Measurements from ENCODE around the gene FGF6. TPM values are rescaled to one million over a fixed set of nuclear protein-coding genes. Genes with fewer than 3 reads are reported as not detected.

Gene FGF6
- polyA plus RNA-seq, 1 of the 3 experiments (the other 2 are of a cell fraction), result not detected

GRCh38 chr12:4424422-4424821, 21.2 kb downstream of the FGF6 start:
- Histone ChIP-seq H3K9me3 (no peaks in the 10 kb centered on the region), H3K36me3 (replicated peaks in 1 of 2; ENCODE audit: control insufficient read depth in 1 of 2, insufficient read depth in 2 of 2, low read length in 1 of 2) (no peaks in the 10 kb centered on the region), H3K27me3 (ENCODE audit: insufficient read depth) (no peaks in the 10 kb centered on the region), H3K9ac (no peak overlapping the region), H3K4me2 (no peak overlapping the region), H3K4me3 (ENCODE audit: low read depth in 2 of 2, low read length in 1 of 2) (no peak overlapping the region), H3K4me1 (ENCODE audit: control insufficient read depth in 1 of 2, insufficient read depth in 2 of 2, low read depth in 1 of 2, low read length in 1 of 2) (peaks cover 0 to 2% of the 10 kb centered on the region in 2 experiments; a peak in 1 of 4 replicates), H3K9me2 (no peaks in the 10 kb centered on the region), H3F3A (replicated peaks; ENCODE audit: insufficient read depth) (no peaks in the 10 kb centered on the region), H3K27ac (ENCODE audit: low read depth in 2 of 2, low read length in 1 of 2) (no peak overlapping the region), H4K20me1 (ENCODE audit: insufficient read depth) (no peaks in the 10 kb centered on the region), H3K79me2 (ENCODE audit: insufficient read depth) (no peaks in the 10 kb centered on the region), H2AFZ (ENCODE audit: low read depth) (no peak overlapping the region)
- ChIA-PET CTCF (no interaction called here), POLR2A (no interaction called here)
- no peak for DNase-seq
- TF ChIP-seq FOXM1 (IDR thresholded peaks at IDR 0.05; ENCODE audit: low read depth) (no peak), RAD21 (IDR thresholded peaks at IDR 0.05; ENCODE audit: low read length) (no peak), TCF12 (IDR thresholded peaks at IDR 0.05) (no peak), CHD2 (IDR thresholded peaks at IDR 0.05; ENCODE audit: low read length, partially characterized antibody) (no peak), RFX5 (IDR thresholded peaks at IDR 0.05; ENCODE audit: low read length) (no peak), SMC3 (IDR thresholded peaks at IDR 0.05; ENCODE audit: low read depth, low read length) (no peak), GATA2 (CRISPR knock-in tag; IDR thresholded peaks at IDR 0.05) (no peak), TAF1 (IDR thresholded peaks at IDR 0.05; ENCODE audit: borderline replicate concordance, low read depth, low read length) (no peak)
- WGBS (ENCODE audit: low lambda C conversion rate), result 36% methylated on average over 6 of the region's 6 CpGs

- ChIA-PET CTCF (interaction anchor here (2.0 to 3.7 kb wide), 3 partner anchors 10 to 41 kb away, joined by 8 to 28 read pairs (median 11); no protein-coding TSS in a partner anchor), POLR2A (no interaction called here)
- 59% methylated on average over 11 of the region's 11 CpGs for WGBS (ENCODE audit: low lambda C conversion rate)
These were observed 22.0 kb downstream of the FGF6 start for GRCh38 chr12:4423528-4424195.

GRCh38 chr12:4422985-4423384, 22.6 kb downstream of the FGF6 start:
- Histone ChIP-seq H3K4me1 (ENCODE audit: control insufficient read depth in 1 of 2, insufficient read depth in 2 of 2, low read depth in 1 of 2, low read length in 1 of 2) (peaks cover 0 to 3% of the 10 kb centered on the region in 2 experiments; a peak in 1 of 4 replicates), H3K36me3 (replicated peaks in 1 of 2; ENCODE audit: control insufficient read depth in 1 of 2, insufficient read depth in 2 of 2, low read length in 1 of 2) (no peaks in the 10 kb centered on the region), H3K27ac (ENCODE audit: low read depth in 2 of 2, low read length in 1 of 2) (no peak overlapping the region), H3K9me2 (no peaks in the 10 kb centered on the region), H3K79me2 (ENCODE audit: insufficient read depth) (no peaks in the 10 kb centered on the region), H3K4me3 (ENCODE audit: low read depth in 2 of 2, low read length in 1 of 2) (no peak overlapping the region), H3K9ac (no peak overlapping the region), H3K27me3 (ENCODE audit: insufficient read depth) (peaks cover 10% of the 10 kb centered on the region; the same call in 1 of the 2 replicates), H3K4me2 (no peak overlapping the region), H3K9me3 (no peaks in the 10 kb centered on the region), H4K20me1 (ENCODE audit: insufficient read depth) (no peaks in the 10 kb centered on the region), H2AFZ (ENCODE audit: low read depth) (no peak overlapping the region), H3F3A (replicated peaks; ENCODE audit: insufficient read depth) (no peaks in the 10 kb centered on the region)
- POLR2A ChIA-PET, result no interaction called here
- no peak for DNase-seq
- CTCF ChIA-PET, result interaction anchor here (2.0 to 3.7 kb wide), 5 partner anchors 11 to 40 kb away, joined by 8 to 30 read pairs (median 13); partner anchors contain the start of gene FGF6
- no peak for TF ChIP-seq RFX5 (IDR thresholded peaks at IDR 0.05; ENCODE audit: low read length)
- TF ChIP-seq MEF2A (IDR thresholded peaks at IDR 0.05; ENCODE audit: borderline replicate concordance, low read depth), result no peak
- no peak for TF ChIP-seq MAX (IDR thresholded peaks at IDR 0.05; ENCODE audit: low read depth)
- TF ChIP-seq EP300 (IDR thresholded peaks at IDR 0.05; ENCODE audit: borderline replicate concordance in 1 of 2, low read depth in 1 of 2, low read length in 1 of 2), result no peak
- no peak for TF ChIP-seq JUND (IDR thresholded peaks at IDR 0.05)
- no peak for TF ChIP-seq NFIC (IDR thresholded peaks at IDR 0.05; ENCODE audit: borderline replicate concordance)
- no peak for TF ChIP-seq USF2 (IDR thresholded peaks at IDR 0.05; ENCODE audit: borderline replicate concordance, low read depth, low read length)
- TF ChIP-seq RCOR1 (IDR thresholded peaks at IDR 0.05; ENCODE audit: low read length), result no peak
- no peak for TF ChIP-seq GATA2 (CRISPR knock-in tag; IDR thresholded peaks at IDR 0.05)
- 83% methylated on average over 6 of the region's 9 CpGs for WGBS (ENCODE audit: low lambda C conversion rate)

More at GRCh38 chr12:4423528-4424195, 22.0 kb downstream of the FGF6 start:
- no peak overlapping the region for H3K4me3 ChIP-seq (ENCODE audit: low read depth in 2 of 2, low read length in 1 of 2)
- H3K27ac ChIP-seq (ENCODE audit: low read depth in 2 of 2, low read length in 1 of 2), result no peak overlapping the region
- no peak for TF ChIP-seq SIN3A (IDR thresholded peaks at IDR 0.05; ENCODE audit: borderline replicate concordance, low read depth, low read length)
- no peak for TF ChIP-seq YY1 (IDR thresholded peaks at IDR 0.05; ENCODE audit: low read depth)
- TF ChIP-seq SMC3 (IDR thresholded peaks at IDR 0.05; ENCODE audit: low read depth, low read length), result no peak
- no peak overlapping the region for H3K9ac ChIP-seq
- no peak for DNase-seq
- H4K20me1 ChIP-seq (ENCODE audit: insufficient read depth), result no peaks in the 10 kb centered on the region
- no peaks in the 10 kb centered on the region for H3K79me2 ChIP-seq (ENCODE audit: insufficient read depth)
- H3K27me3 ChIP-seq (ENCODE audit: insufficient read depth), result peaks cover 7% of the 10 kb centered on the region; the same call in 1 of the 2 replicates
- no peaks in the 10 kb centered on the region for H3K9me2 ChIP-seq
- peaks cover 0 to 2% of the 10 kb centered on the region in 2 experiments; a peak in 1 of 4 replicates for H3K4me1 ChIP-seq (ENCODE audit: control insufficient read depth in 1 of 2, insufficient read depth in 2 of 2, low read depth in 1 of 2, low read length in 1 of 2)
- H3K36me3 ChIP-seq (replicated peaks in 1 of 2; ENCODE audit: control insufficient read depth in 1 of 2, insufficient read depth in 2 of 2, low read length in 1 of 2), result no peaks in the 10 kb centered on the region
- H3K4me2 ChIP-seq, result no peak overlapping the region
- no peak overlapping the region for H2AFZ ChIP-seq (ENCODE audit: low read depth)
- H3F3A ChIP-seq (replicated peaks; ENCODE audit: insufficient read depth), result no peaks in the 10 kb centered on the region
- no peaks in the 10 kb centered on the region for H3K9me3 ChIP-seq
